ENCODE data around the gene ETV7. TPM values are rescaled to one million over a fixed set of nuclear protein-coding genes. Genes with fewer than 3 reads are reported as not detected.

The ETV7 gene
- total and polyA plus RNA-seq, 12 donors = 0.10 to 5.9 (median 0.17) TPM; not detected in 5

DNA sequence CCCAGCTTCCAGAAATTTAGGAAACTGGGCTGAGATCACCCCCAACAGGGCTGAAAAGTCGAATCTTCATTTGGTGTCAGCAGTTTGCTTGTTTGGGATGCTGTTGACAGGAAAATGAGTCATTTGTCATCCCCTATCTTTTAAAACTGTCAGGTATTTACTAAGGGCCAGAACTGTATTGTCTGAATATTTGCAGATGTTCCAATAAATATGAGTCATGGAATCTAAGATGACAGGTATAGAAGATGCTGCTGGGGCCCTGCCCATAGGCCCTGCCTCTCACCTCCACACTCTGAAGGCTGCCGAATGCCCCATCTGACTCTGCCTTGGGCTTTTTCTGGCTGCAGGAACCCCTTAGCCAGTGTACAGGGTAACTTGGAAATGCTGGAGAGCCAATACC lies 3.9 kb downstream of the ETV7 start:
- Histone ChIP-seq H3K36me3 (no peaks in the 10 kb centered on the region), H3K4me1 (peaks cover 0 to 23% (median 16%) of the 10 kb centered on the region in 9 donors), H3K4me3 (no peak overlapping the region), H3K9me3 (no peaks in the 10 kb centered on the region), H3K27ac (no peak overlapping the region), H3K27me3 (peaks cover 0 to 18% (median 3%) of the 10 kb centered on the region in 7 donors)
- 93 to 94% methylated on average over 2 of the region's 2 CpGs for WGBS, 2 donors
- intact Hi-C loops (cut with DNase I) = no loop called here
- DNase-seq (no peak), ATAC-seq (no peak)
- TF ChIP-seq, protein P1, sequence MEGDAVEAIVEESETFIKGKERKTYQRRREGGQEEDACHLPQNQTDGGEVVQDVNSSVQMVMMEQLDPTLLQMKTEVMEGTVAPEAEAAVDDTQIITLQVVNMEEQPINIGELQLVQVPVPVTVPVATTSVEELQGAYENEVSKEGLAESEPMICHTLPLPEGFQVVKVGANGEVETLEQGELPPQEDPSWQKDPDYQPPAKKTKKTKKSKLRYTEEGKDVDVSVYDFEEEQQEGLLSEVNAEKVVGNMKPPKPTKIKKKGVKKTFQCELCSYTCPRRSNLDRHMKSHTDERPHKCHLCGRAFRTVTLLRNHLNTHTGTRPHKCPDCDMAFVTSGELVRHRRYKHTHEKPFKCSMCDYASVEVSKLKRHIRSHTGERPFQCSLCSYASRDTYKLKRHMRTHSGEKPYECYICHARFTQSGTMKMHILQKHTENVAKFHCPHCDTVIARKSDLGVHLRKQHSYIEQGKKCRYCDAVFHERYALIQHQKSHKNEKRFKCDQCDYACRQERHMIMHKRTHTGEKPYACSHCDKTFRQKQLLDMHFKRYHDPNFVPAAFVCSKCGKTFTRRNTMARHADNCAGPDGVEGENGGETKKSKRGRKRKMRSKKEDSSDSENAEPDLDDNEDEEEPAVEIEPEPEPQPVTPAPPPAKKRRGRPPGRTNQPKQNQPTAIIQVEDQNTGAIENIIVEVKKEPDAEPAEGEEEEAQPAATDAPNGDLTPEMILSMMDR (IDR thresholded peaks at IDR 0.05) = no peak

DNA sequence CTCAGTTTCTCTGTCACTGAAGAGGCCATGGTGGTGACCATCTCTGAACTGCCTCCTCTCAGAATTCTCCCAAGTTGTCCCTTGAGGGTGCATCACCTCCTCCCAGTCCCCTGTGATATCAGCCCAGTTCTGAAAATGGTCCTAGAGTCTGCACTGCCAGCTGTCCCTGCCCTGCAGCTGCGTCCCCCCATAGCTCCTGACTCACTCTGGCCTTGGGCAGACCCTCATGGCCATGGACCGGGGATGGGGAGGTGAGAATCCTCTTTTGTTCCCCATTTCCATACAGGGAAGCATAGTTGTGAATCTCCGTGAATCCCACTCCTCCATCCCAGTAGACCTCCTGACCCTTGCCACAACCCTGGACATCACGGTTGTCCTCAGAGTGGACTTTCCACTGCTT lies 4.5 kb downstream of the ETV7 start:
- Histone ChIP-seq H3K4me1 (peaks cover 0 to 22% (median 15%) of the 10 kb centered on the region in 9 donors), H3K27me3 (peaks cover 0 to 12% (median 3%) of the 10 kb centered on the region in 7 donors), H3K27ac (no peak overlapping the region), H3K9me3 (no peaks in the 10 kb centered on the region), H3K4me3 (no peak overlapping the region), H3K36me3 (no peaks in the 10 kb centered on the region)
- intact Hi-C loops (cut with DNase I) = no loop called here
- 72 to 86% methylated on average over 4 of the region's 4 CpGs for WGBS, 2 donors
- ATAC-seq (no peak), DNase-seq (no peak)
- TF ChIP-seq, protein P1 (IDR thresholded peaks at IDR 0.05) = no peak

DNA sequence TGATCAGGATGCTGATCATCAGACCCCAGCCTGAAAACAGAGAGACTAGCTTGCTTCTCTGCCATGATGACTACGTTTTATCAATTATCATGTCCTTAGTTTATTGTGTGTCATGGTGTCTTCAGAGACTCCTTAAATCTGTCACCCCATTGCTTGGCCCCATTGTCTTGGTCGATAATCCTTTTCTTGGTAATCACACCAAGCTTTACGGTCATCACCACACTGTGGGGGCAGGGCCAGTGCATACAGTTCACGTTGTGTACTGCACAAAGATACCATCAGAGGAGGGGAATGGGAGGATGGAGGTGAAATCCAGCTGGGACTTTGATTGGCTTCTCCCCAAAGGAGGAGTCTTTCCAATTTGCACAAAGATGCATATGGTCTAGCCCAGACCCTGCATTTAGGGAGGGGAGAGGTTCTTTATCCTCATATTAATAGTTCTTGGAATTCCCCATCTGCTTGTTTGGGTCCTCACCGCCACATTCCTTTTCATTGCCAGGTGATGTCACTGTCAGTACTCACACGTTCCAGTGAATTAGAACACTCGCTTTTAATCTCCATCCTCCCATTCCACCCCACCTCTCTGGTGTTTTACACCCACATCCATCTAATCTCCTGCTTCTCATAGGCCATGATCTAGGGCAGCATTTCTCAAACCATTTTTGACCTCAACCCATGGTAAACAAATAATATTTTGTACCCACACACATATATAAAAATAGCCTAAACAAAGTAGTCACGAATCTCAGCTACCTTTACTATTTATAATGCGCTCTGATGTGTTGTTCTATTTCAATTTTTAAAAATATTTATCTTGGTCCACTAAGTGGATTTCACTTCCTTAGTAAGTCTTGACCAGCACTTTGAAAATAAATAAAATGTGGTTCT lies 5.7 kb downstream of the ETV7 start:
- Histone ChIP-seq H3K4me1 (peaks cover 0 to 10% (median 4%) of the 10 kb centered on the region in 9 donors), H3K27ac (no peak overlapping the region)

DNA sequence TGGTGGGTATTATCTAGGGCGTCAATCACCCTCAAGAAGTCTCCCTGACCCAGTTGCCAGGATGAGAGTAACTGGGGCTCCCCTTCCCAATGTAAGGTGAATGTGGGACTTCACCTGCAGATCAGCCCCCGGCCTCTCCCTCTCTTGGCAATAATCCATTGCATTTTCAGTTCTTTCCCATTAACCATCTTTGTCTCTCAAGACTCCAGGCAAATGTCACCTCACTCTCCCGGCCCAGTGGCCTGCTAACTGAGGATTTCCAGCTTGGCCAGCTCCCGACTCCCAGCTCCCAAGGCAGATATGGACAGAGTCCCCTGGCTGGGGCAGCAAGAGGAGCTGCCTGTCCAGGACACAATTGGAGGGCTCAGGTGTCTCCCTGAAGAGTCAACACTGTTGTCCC lies 7.3 kb downstream of the ETV7 start:
- H3K4me1 ChIP-seq = no peaks in the 10 kb centered on the region
- intact Hi-C loops (cut with DNase I) = no loop called here
- H3K4me3 ChIP-seq = no peak overlapping the region
- WGBS, 2 donors = 90 to 94% methylated on average over 4 of the region's 4 CpGs
- H3K9me3 ChIP-seq = no peaks in the 10 kb centered on the region
- TF ChIP-seq, protein P1 (IDR thresholded peaks at IDR 0.05) = no peak
- ATAC-seq (no peak), DNase-seq (no peak)
- peaks cover 0 to 9% (median 0%) of the 10 kb centered on the region in 7 donors for H3K27me3 ChIP-seq
- H3K36me3 ChIP-seq = peaks cover 0 to 6% (median 0%) of the 10 kb centered on the region in 9 donors
- H3K27ac ChIP-seq = no peak overlapping the region

More for the DNA sequence above, 5.7 kb downstream of the ETV7 start:
- 82 to 83% methylated on average over 9 of the region's 9 CpGs for WGBS, 2 donors
- TF ChIP-seq, protein P1 (IDR thresholded peaks at IDR 0.05) = no peak
- ATAC-seq (no peak), DNase-seq (no peak)
- Histone ChIP-seq H3K9me3 (no peaks in the 10 kb centered on the region), H3K36me3 (no peaks in the 10 kb centered on the region), H3K4me3 (no peak overlapping the region), H3K27me3 (peaks cover 0 to 9% (median 0%) of the 10 kb centered on the region in 7 donors)
- intact Hi-C loops (cut with DNase I) = no loop called here
